GM12873 (cell line): ENCODE data around the gene MTHFS.

Experiments
- CTCF ChIP-seq: IDR thresholded peaks from 2 replicates; pipeline ENCODE4 v1.5.1; 2012; ENCODE audit warnings: low read depth, mild to moderate bottlenecking, moderate library complexity, low read length, control low read depth; ENCODE audit not compliant: insufficient read depth; ENCODE audit errors: missing control alignments

Gene MTHFS

GRCh38 chr15:79860661-79861060 is 36.2 kb downstream of the MTHFS start:
- TF ChIP-seq CTCF = no peak

- no peak for TF ChIP-seq CTCF
Measured at GRCh38 chr15:79858469-79858868, 38.3 kb downstream of the MTHFS start.

- peak; percentile 97 for TF ChIP-seq CTCF
Measured at GRCh38 chr15:79853492-79854328, 43.1 kb downstream of the MTHFS start.

- TF ChIP-seq CTCF = peak; percentile 71
Measured at GRCh38 chr15:79849789-79850188, 47.0 kb downstream of the MTHFS start.

- no peak for TF ChIP-seq CTCF
Measured at GRCh38 chr15:79846539-79846938, 50.3 kb downstream of the MTHFS start.

GRCh38 chr15:79844221-79844620 is 52.6 kb downstream of the MTHFS start:
- TF ChIP-seq CTCF = no peak

- no peak for TF ChIP-seq CTCF
Measured at GRCh38 chr15:79837846-79838245, 59.0 kb downstream of the MTHFS start.

GRCh38 chr15:79834495-79834894 is 62.3 kb downstream of the MTHFS start:
- no peak for TF ChIP-seq CTCF
